Measurements from ENCODE around the gene AKAP17A.

Gene AKAP17A

GRCh38 chrX:1576201-1576992 lies 15.0 kb upstream of the AKAP17A start:
- DNase-seq (ENCODE audit: low read depth, low spot score): no peak
- Histone ChIP-seq H3K36me3 (ENCODE audit: insufficient read depth, insufficient read length, low read length) (no peaks in the 10 kb centered on the region), H3K27me3 (ENCODE audit: insufficient read depth, insufficient read length) (peaks cover 7% of the 10 kb centered on the region), H3K9me3 (ENCODE audit: insufficient read depth, low read length) (peaks cover 4% of the 10 kb centered on the region; the same call in 1 of the 2 replicates), H3K4me3 (ENCODE audit: insufficient read length, low read depth) (no peak overlapping the region), H3K9ac (ENCODE audit: insufficient read length, low read depth) (no peak overlapping the region), H3K4me1 (ENCODE audit: insufficient read depth, insufficient read length) (no peaks in the 10 kb centered on the region)
- TF ChIP-seq YY1 (IDR thresholded peaks at IDR 0.05; ENCODE audit: insufficient read depth, insufficient read length) (no peak), ZNF274 (IDR thresholded peaks at IDR 0.05; ENCODE audit: low read depth, low read length) (no peak), SUZ12 (IDR thresholded peaks at IDR 0.05; ENCODE audit: extremely low read depth, insufficient read depth, insufficient read length) (no peak)

- no peak overlapping the region for H3K9ac ChIP-seq (ENCODE audit: insufficient read length, low read depth)
- H3K27me3 ChIP-seq (ENCODE audit: insufficient read depth, insufficient read length): peaks cover 7% of the 10 kb centered on the region
- no peak overlapping the region for H3K4me3 ChIP-seq (ENCODE audit: insufficient read length, low read depth)
- peaks cover 4% of the 10 kb centered on the region; the same call in 1 of the 2 replicates for H3K9me3 ChIP-seq (ENCODE audit: insufficient read depth, low read length)
- TF ChIP-seq SUZ12 (IDR thresholded peaks at IDR 0.05; ENCODE audit: extremely low read depth, insufficient read depth, insufficient read length): no peak
- no peak for TF ChIP-seq YY1 (IDR thresholded peaks at IDR 0.05; ENCODE audit: insufficient read depth, insufficient read length)
- no peak for TF ChIP-seq ZNF274 (IDR thresholded peaks at IDR 0.05; ENCODE audit: low read depth, low read length)
- DNase-seq (ENCODE audit: low read depth, low spot score): no peak
- no peaks in the 10 kb centered on the region for H3K4me1 ChIP-seq (ENCODE audit: insufficient read depth, insufficient read length)
- H3K36me3 ChIP-seq (ENCODE audit: insufficient read depth, insufficient read length, low read length): no peaks in the 10 kb centered on the region
Measured at GRCh38 chrX:1577845-1578244, 13.6 kb upstream of the AKAP17A start.

- H3K36me3 ChIP-seq (ENCODE audit: insufficient read depth, insufficient read length, low read length): no peaks in the 10 kb centered on the region
- H3K4me1 ChIP-seq (ENCODE audit: insufficient read depth, insufficient read length): no peaks in the 10 kb centered on the region
- no peak for DNase-seq (ENCODE audit: low read depth, low spot score)
- no peak overlapping the region for H3K9ac ChIP-seq (ENCODE audit: insufficient read length, low read depth)
- peaks cover 7% of the 10 kb centered on the region for H3K27me3 ChIP-seq (ENCODE audit: insufficient read depth, insufficient read length)
- TF ChIP-seq SUZ12 (IDR thresholded peaks at IDR 0.05; ENCODE audit: extremely low read depth, insufficient read depth, insufficient read length): no peak
- TF ChIP-seq YY1 (IDR thresholded peaks at IDR 0.05; ENCODE audit: insufficient read depth, insufficient read length): no peak
- TF ChIP-seq ZNF274 (IDR thresholded peaks at IDR 0.05; ENCODE audit: low read depth, low read length): no peak
- no peak overlapping the region for H3K4me3 ChIP-seq (ENCODE audit: insufficient read length, low read depth)
- peaks cover 4% of the 10 kb centered on the region; the same call in 1 of the 2 replicates for H3K9me3 ChIP-seq (ENCODE audit: insufficient read depth, low read length)
Measured at GRCh38 chrX:1578511-1579173, 12.8 kb upstream of the AKAP17A start.

- Histone ChIP-seq H3K4me1 (ENCODE audit: insufficient read depth, insufficient read length) (no peaks in the 10 kb centered on the region), H3K27me3 (ENCODE audit: insufficient read depth, insufficient read length) (peaks cover 2% of the 10 kb centered on the region), H3K9me3 (ENCODE audit: insufficient read depth, low read length) (peaks cover 4% of the 10 kb centered on the region; the same call in 1 of the 2 replicates), H3K4me3 (ENCODE audit: insufficient read length, low read depth) (no peak overlapping the region), H3K36me3 (ENCODE audit: insufficient read depth, insufficient read length, low read length) (no peaks in the 10 kb centered on the region), H3K9ac (ENCODE audit: insufficient read length, low read depth) (no peak overlapping the region)
- peak; percentile 40 for DNase-seq (ENCODE audit: low read depth, low spot score)
- TF ChIP-seq YY1 (IDR thresholded peaks at IDR 0.05; ENCODE audit: insufficient read depth, insufficient read length) (no peak), SUZ12 (IDR thresholded peaks at IDR 0.05; ENCODE audit: extremely low read depth, insufficient read depth, insufficient read length) (no peak), ZNF274 (IDR thresholded peaks at IDR 0.05; ENCODE audit: low read depth, low read length) (no peak)
Measured at GRCh38 chrX:1581132-1581531, 10.3 kb upstream of the AKAP17A start.

GRCh38 chrX:1582686-1583437 lies 8.5 kb upstream of the AKAP17A start:
- no peak for DNase-seq (ENCODE audit: low read depth, low spot score)
- Histone ChIP-seq H3K9ac (ENCODE audit: insufficient read length, low read depth) (no peak overlapping the region), H3K36me3 (ENCODE audit: insufficient read depth, insufficient read length, low read length) (no peaks in the 10 kb centered on the region), H3K9me3 (ENCODE audit: insufficient read depth, low read length) (peaks cover 4% of the 10 kb centered on the region; the same call in 1 of the 2 replicates), H3K4me3 (ENCODE audit: insufficient read length, low read depth) (no peak overlapping the region), H3K4me1 (ENCODE audit: insufficient read depth, insufficient read length) (no peaks in the 10 kb centered on the region), H3K27me3 (ENCODE audit: insufficient read depth, insufficient read length) (no peaks in the 10 kb centered on the region)
- TF ChIP-seq ZNF274 (IDR thresholded peaks at IDR 0.05; ENCODE audit: low read depth, low read length): no peak
- no peak for TF ChIP-seq SUZ12 (IDR thresholded peaks at IDR 0.05; ENCODE audit: extremely low read depth, insufficient read depth, insufficient read length)
- no peak for TF ChIP-seq YY1 (IDR thresholded peaks at IDR 0.05; ENCODE audit: insufficient read depth, insufficient read length)

- no peak for TF ChIP-seq ZNF274 (IDR thresholded peaks at IDR 0.05; ENCODE audit: low read depth, low read length)
- TF ChIP-seq YY1 (IDR thresholded peaks at IDR 0.05; ENCODE audit: insufficient read depth, insufficient read length): no peak
- no peak for TF ChIP-seq SUZ12 (IDR thresholded peaks at IDR 0.05; ENCODE audit: extremely low read depth, insufficient read depth, insufficient read length)
- no peak for DNase-seq (ENCODE audit: low read depth, low spot score)
- no peaks in the 10 kb centered on the region for H3K4me1 ChIP-seq (ENCODE audit: insufficient read depth, insufficient read length)
- no peaks in the 10 kb centered on the region for H3K36me3 ChIP-seq (ENCODE audit: insufficient read depth, insufficient read length, low read length)
- H3K4me3 ChIP-seq (ENCODE audit: insufficient read length, low read depth): no peak overlapping the region
- no peak overlapping the region for H3K9ac ChIP-seq (ENCODE audit: insufficient read length, low read depth)
- peaks cover 4% of the 10 kb centered on the region; the same call in 1 of the 2 replicates for H3K9me3 ChIP-seq (ENCODE audit: insufficient read depth, low read length)
- no peaks in the 10 kb centered on the region for H3K27me3 ChIP-seq (ENCODE audit: insufficient read depth, insufficient read length)
Measured at GRCh38 chrX:1584237-1585011, 7.0 kb upstream of the AKAP17A start.
